Adrenal gland (tissue), 5 donors: ENCODE measurements around the gene CBX5.

Experiments
- POLR2A ChIP-seq, 2 donors: fragments of 450-650 bp; IDR thresholded peaks; one replicate each; pipeline ENCODE4 v1.6.1; 2017; ENCODE audit warnings: antibody characterized with exemption in 2 of 2, mild to moderate bottlenecking in 2 of 2, moderate library complexity in 1 of 2
- TF ChIP-seq, protein P1 (sequence below), 6 experiments: fragments of 450-650 bp in 4 of 6; fragments of 200-600 bp in 2 of 6; sonication (generic) in 1 of 6; IDR thresholded peaks; 1 replicate in 5 of 6; 2 replicates in 1 of 6; pipeline versions ENCODE4 v1.5.1 to v1.8.0; 2016 to 2021; ENCODE audit warnings: antibody characterized with exemption in 6 of 6, mild to moderate bottlenecking in 2 of 6, moderate library complexity in 1 of 6
- donor health status: DM: no; HTN: no; CAD: no.

DNA sequence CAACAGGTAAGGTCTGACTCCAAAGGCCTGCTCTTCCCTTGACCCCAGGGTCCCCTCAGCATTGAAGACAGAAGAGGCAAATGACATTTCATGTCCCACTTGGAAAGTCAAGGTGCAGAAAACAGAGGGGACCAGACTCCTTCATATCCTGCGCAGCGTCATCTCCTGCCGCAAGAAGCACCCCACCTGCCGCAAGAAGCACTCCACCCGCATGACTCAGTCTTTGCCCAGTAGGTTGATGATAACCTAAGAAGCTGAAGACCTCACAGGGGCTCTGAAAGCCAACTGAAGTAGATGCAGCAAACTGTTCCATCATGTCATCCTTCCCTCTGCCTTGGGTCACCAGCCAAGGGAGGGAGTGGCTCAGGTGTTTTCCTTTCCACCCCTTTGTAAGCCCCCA, 79.5 kb downstream of the CBX5 start:
- TF ChIP-seq, protein P1, sequence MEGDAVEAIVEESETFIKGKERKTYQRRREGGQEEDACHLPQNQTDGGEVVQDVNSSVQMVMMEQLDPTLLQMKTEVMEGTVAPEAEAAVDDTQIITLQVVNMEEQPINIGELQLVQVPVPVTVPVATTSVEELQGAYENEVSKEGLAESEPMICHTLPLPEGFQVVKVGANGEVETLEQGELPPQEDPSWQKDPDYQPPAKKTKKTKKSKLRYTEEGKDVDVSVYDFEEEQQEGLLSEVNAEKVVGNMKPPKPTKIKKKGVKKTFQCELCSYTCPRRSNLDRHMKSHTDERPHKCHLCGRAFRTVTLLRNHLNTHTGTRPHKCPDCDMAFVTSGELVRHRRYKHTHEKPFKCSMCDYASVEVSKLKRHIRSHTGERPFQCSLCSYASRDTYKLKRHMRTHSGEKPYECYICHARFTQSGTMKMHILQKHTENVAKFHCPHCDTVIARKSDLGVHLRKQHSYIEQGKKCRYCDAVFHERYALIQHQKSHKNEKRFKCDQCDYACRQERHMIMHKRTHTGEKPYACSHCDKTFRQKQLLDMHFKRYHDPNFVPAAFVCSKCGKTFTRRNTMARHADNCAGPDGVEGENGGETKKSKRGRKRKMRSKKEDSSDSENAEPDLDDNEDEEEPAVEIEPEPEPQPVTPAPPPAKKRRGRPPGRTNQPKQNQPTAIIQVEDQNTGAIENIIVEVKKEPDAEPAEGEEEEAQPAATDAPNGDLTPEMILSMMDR (IDR thresholded peaks at IDR 0.05): no peak
- no peak for TF ChIP-seq POLR2A (IDR thresholded peaks at IDR 0.05)
